Lower leg skin (tissue), 3 donors: ENCODE measurements around the gene RTTN.

Experiments
- CTCF ChIP-seq, 3 donors: fragments of 450-650 bp; IDR thresholded peaks; one replicate each; pipeline ENCODE4 v1.5.1; 2016; ENCODE audit warnings: antibody characterized with exemption in 3 of 3, mild to moderate bottlenecking in 3 of 3, moderate library complexity in 2 of 3
- POLR2A ChIP-seq, 2 donors: fragments of 450-650 bp; IDR thresholded peaks; one replicate each; pipeline ENCODE4 v1.6.1; 2016 to 2017; ENCODE audit warnings: antibody characterized with exemption in 2 of 2, mild to moderate bottlenecking in 1 of 2, moderate library complexity in 1 of 2

GRCh38 chr18:70227438-70227837 is 22.0 kb upstream of the RTTN start:
- TF ChIP-seq CTCF (IDR thresholded peaks at IDR 0.05): no peak
- no peak for TF ChIP-seq POLR2A (IDR thresholded peaks at IDR 0.05)
